Tibial nerve (tissue), 4 donors: ENCODE results near the gene ARHGEF1. TPM values are rescaled to one million over a fixed set of nuclear protein-coding genes. Genes with fewer than 3 reads are reported as not detected.

Source experiments
- DNase-seq, 2 donors: peaks; one replicate each; pipeline ENCODE4 v3.0.0-alpha.2; 2019; ENCODE audit warnings: low spot score in 2 of 2
- H3K27ac ChIP-seq, 4 donors: fragments of 200-600 bp; sonication (generic) in 3 of 4; one replicate each; pipeline ENCODE4 v1.5.1; 2017 to 2019; ENCODE audit warnings: mild to moderate bottlenecking in 1 of 4
- H3K27me3 ChIP-seq, 2 donors: fragments of 200-600 bp; sonication (generic) in 1 of 2; one replicate each; pipeline versions ENCODE4 v1.5.1 to v1.6.0; 2017 to 2019
- H3K36me3 ChIP-seq, 3 donors: fragments of 200-600 bp; sonication (generic); one replicate each; pipeline ENCODE4 v1.5.1; 2018 to 2019
- H3K4me1 ChIP-seq, 4 donors: fragments of 200-600 bp; sonication (generic) in 3 of 4; one replicate each; pipeline ENCODE4 v1.5.1; 2017 to 2019
- H3K4me3 ChIP-seq, 4 donors: fragments of 200-600 bp; sonication (generic) in 3 of 4; one replicate each; pipeline ENCODE4 v1.5.1; 2017 to 2019; ENCODE audit warnings: mild to moderate bottlenecking in 1 of 4, moderate library complexity in 1 of 4
- H3K9me3 ChIP-seq, 4 donors: fragments of 200-600 bp; sonication (generic) in 3 of 4; one replicate each; pipeline ENCODE4 v1.5.1; 2017 to 2019
- CTCF ChIP-seq, 5 experiments: fragments of 200-600 bp in 3 of 5; fragments of 450-650 bp in 2 of 5; sonication (generic) in 3 of 5; IDR thresholded peaks; one replicate each; pipeline ENCODE4 v1.5.1; 2016 to 2019; ENCODE audit warnings: antibody characterized with exemption in 5 of 5, mild to moderate bottlenecking in 3 of 5, moderate library complexity in 2 of 5
- EP300 ChIP-seq, 2 donors: sonication (generic); formaldehyde crosslinking; IDR thresholded peaks; one replicate each; pipeline ENCODE4 v1.6.1; 2017; ENCODE audit warnings: antibody characterized with exemption in 2 of 2, mild to moderate bottlenecking in 1 of 2
- POLR2A ChIP-seq, 2 donors: fragments of 450-650 bp; IDR thresholded peaks; one replicate each; pipeline ENCODE4 v1.6.1; 2017; ENCODE audit warnings: antibody characterized with exemption in 2 of 2, mild to moderate bottlenecking in 2 of 2, moderate library complexity in 2 of 2
- WGBS, 2 donors: methylation state at CpG; one replicate each; pipeline ENCODE4 v1.1.5; 2018; 5-methylcytosine and 5-hydroxymethylcytosine counted together
- total RNA-seq, 4 donors: library from RNA; depleted of rRNA; stranded (reverse); fragments of >200 nt; gene quantifications; one replicate each; pipeline ENCODE4 v1.1.0, GENCODE V29; 2016

ARHGEF1 gene
- total RNA-seq, 4 donors from 2014 or later, result 68.4 to 225 (median 121) TPM

- peaks cover 0 to 85% of the 10 kb centered on the region in 2 donors for H3K27me3 ChIP-seq
- 3 to 7% methylated on average over 25 to 38 of the region's 38 CpGs for WGBS, 2 donors
These were observed 32.2 kb downstream of the ARHGEF1 start for GRCh38 chr19:41915021-41915775.

GRCh38 chr19:41915776-41916414 lies 32.9 kb downstream of the ARHGEF1 start:
- no peak for TF ChIP-seq CTCF (IDR thresholded peaks at IDR 0.05)
- TF ChIP-seq POLR2A (IDR thresholded peaks at IDR 0.05), result no peak
- no peak for TF ChIP-seq EP300 (IDR thresholded peaks at IDR 0.05)
- Histone ChIP-seq H3K27me3 (peaks cover 0 to 92% of the 10 kb centered on the region in 2 donors), H3K9me3 (no peaks in the 10 kb centered on the region), H3K36me3 (no peaks in the 10 kb centered on the region), H3K4me3 (no peak overlapping the region), H3K4me1 (peaks cover 0 to 18% (median 6%) of the 10 kb centered on the region in 4 donors), H3K27ac (no peak overlapping the region)
- DNase-seq, result no peak
- WGBS, 2 donors, result 26 to 27% methylated on average over 27 of the region's 27 CpGs

More at GRCh38 chr19:41915021-41915775, 32.2 kb downstream of the ARHGEF1 start:
- Histone ChIP-seq H3K36me3 (no peaks in the 10 kb centered on the region), H3K4me1 (peaks cover 0 to 18% (median 6%) of the 10 kb centered on the region in 4 donors), H3K9me3 (no peaks in the 10 kb centered on the region), H3K4me3 (no peak overlapping the region), H3K27ac (no peak overlapping the region)
- no peak for DNase-seq
- TF ChIP-seq POLR2A (IDR thresholded peaks at IDR 0.05) (no peak), EP300 (IDR thresholded peaks at IDR 0.05) (no peak), CTCF (IDR thresholded peaks at IDR 0.05) (no peak)

GRCh38 chr19:41917676-41918075 lies 34.7 kb downstream of the ARHGEF1 start:
- no peak for TF ChIP-seq CTCF (IDR thresholded peaks at IDR 0.05)
- Histone ChIP-seq H3K4me3 (no peak overlapping the region), H3K27me3 (peaks cover 0 to 96% of the 10 kb centered on the region in 2 donors), H3K4me1 (peaks cover 0 to 18% (median 4%) of the 10 kb centered on the region in 4 donors), H3K27ac (no peak overlapping the region), H3K36me3 (no peaks in the 10 kb centered on the region), H3K9me3 (no peaks in the 10 kb centered on the region)
- WGBS, 2 donors, result 46 to 54% methylated on average over 7 to 8 of the region's 12 CpGs
- no peak for DNase-seq

- 82 to 83% methylated on average over 6 of the region's 6 CpGs for WGBS, 2 donors
- H3K36me3 ChIP-seq, result no peaks in the 10 kb centered on the region
- peaks cover 0 to 96% of the 10 kb centered on the region in 2 donors for H3K27me3 ChIP-seq
- TF ChIP-seq CTCF (IDR thresholded peaks at IDR 0.05), result no peak
- no peak for TF ChIP-seq EP300 (IDR thresholded peaks at IDR 0.05)
- no peak for TF ChIP-seq POLR2A (IDR thresholded peaks at IDR 0.05)
- peaks cover 0 to 16% (median 2%) of the 10 kb centered on the region in 4 donors for H3K4me1 ChIP-seq
- H3K9me3 ChIP-seq, result no peaks in the 10 kb centered on the region
- H3K27ac ChIP-seq, result no peak overlapping the region
- no peak overlapping the region for H3K4me3 ChIP-seq
- DNase-seq, result no peak
These were observed 35.1 kb downstream of the ARHGEF1 start for GRCh38 chr19:41918095-41918494.

- 88 to 92% methylated on average over 5 of the region's 5 CpGs for WGBS, 2 donors
- DNase-seq, result no peak
- no peak overlapping the region for H3K4me3 ChIP-seq
- TF ChIP-seq POLR2A (IDR thresholded peaks at IDR 0.05), result no peak
- TF ChIP-seq EP300 (IDR thresholded peaks at IDR 0.05), result no peak
- no peak for TF ChIP-seq CTCF (IDR thresholded peaks at IDR 0.05)
- H3K36me3 ChIP-seq, result no peaks in the 10 kb centered on the region
- H3K27ac ChIP-seq, result no peak overlapping the region
- peaks cover 0 to 94% of the 10 kb centered on the region in 2 donors for H3K27me3 ChIP-seq
- H3K9me3 ChIP-seq, result no peaks in the 10 kb centered on the region
- peaks cover 0 to 12% (median 2%) of the 10 kb centered on the region in 4 donors for H3K4me1 ChIP-seq
These were observed 35.8 kb downstream of the ARHGEF1 start for GRCh38 chr19:41918653-41919244.
